OCI-LY7 (cell line): ENCODE measurements around the gene ETV7. TPM values are rescaled to one million over a fixed set of nuclear protein-coding genes. Genes with fewer than 3 reads are reported as not detected.

ENCODE experiments used
- BruUV-seq: library from RNA; stranded (reverse); fragments of 400-500 nt; replicated peaks from 2 replicates; lab custom pipeline; 2021; lab: Mats Ljungman, UMichigan
- CTCF ChIA-PET: fragments of 300-600 bp; sonication (Branson Sonifier 250); formaldehyde crosslinking; loops from one replicate; lab custom pipeline; 2022; ENCODE audit warnings: antibody characterized with exemption; ENCODE audit not compliant: unreplicated experiment; lab: Charles Lee
- POLR2A ChIA-PET: fragments of 300-600 bp; sonication (Branson Sonifier 250); formaldehyde crosslinking; loops from one replicate; lab custom pipeline; 2022; ENCODE audit warnings: antibody characterized with exemption; lab: Charles Lee
- DNase-seq: peaks from one replicate; pipeline ENCODE4 v3.0.0-alpha.2; 2015; ENCODE audit warnings: low spot score
- H2AFZ ChIP-seq: fragments of 200-600 bp; sonication (generic), shearing (Covaris generic); 2 replicates; pipeline ENCODE4 v1.6.1; 2014; ENCODE audit warnings: mild to moderate bottlenecking, antibody characterized with exemption, low read length, moderate library complexity
- H3K27ac ChIP-seq: fragments of 200-600 bp; sonication (generic); 2 replicates; pipeline ENCODE4 v1.5.1; 2014; ENCODE audit warnings: mixed run types, low read depth, mild to moderate bottlenecking, moderate library complexity, low read length, inconsistent platforms; ENCODE audit not compliant: poor library complexity, severe bottlenecking
- H3K36me3 ChIP-seq: fragments of 200-600 bp; sonication (generic); 2 replicates; pipeline ENCODE4 v1.6.1; 2014; ENCODE audit warnings: mild to moderate bottlenecking, antibody characterized with exemption, low read length, moderate library complexity, mixed read lengths; ENCODE audit not compliant: insufficient read depth
- H3K4me1 ChIP-seq: fragments of 200-600 bp; sonication (generic); 2 replicates; pipeline ENCODE4 v1.5.1; 2014; ENCODE audit warnings: mild to moderate bottlenecking, low read length; ENCODE audit not compliant: insufficient read depth, poor library complexity, severe bottlenecking
- H3K4me2 ChIP-seq: fragments of 200-600 bp; sonication (generic); 2 replicates; pipeline ENCODE4 v1.6.1; 2014; ENCODE audit warnings: mild to moderate bottlenecking, low read length
- H3K4me3 ChIP-seq: fragments of 200-600 bp; sonication (generic); 2 replicates; pipeline ENCODE4 v1.5.1; 2014; ENCODE audit warnings: mild to moderate bottlenecking, low read depth, low read length; ENCODE audit not compliant: poor library complexity, severe bottlenecking
- H3K79me2 ChIP-seq: fragments of 200-600 bp; sonication (generic); 2 replicates; pipeline ENCODE4 v1.6.1; 2016; ENCODE audit warnings: low read depth, mild to moderate bottlenecking, low read length, moderate library complexity, mixed read lengths; ENCODE audit not compliant: insufficient read depth
- H3K9me2 ChIP-seq: fragments of 200-600 bp; sonication (generic); 2 replicates; pipeline ENCODE4 v1.6.1; 2016; ENCODE audit warnings: mild to moderate bottlenecking, low read length, mixed read lengths; ENCODE audit not compliant: insufficient read depth
- H3K9me3 ChIP-seq: fragments of 200-600 bp; sonication (generic); 2 replicates; pipeline ENCODE4 v1.6.1; 2014; ENCODE audit warnings: mild to moderate bottlenecking, mixed run types, low read length, mixed read lengths
- H4K20me1 ChIP-seq: fragments of 200-600 bp; sonication (generic); 2 replicates; pipeline ENCODE4 v1.6.1; 2014; ENCODE audit warnings: mild to moderate bottlenecking, antibody characterized with exemption, low read length, moderate library complexity, mixed read lengths; ENCODE audit not compliant: insufficient read depth
- EZH2phosphoT487 ChIP-seq: fragments of 200-600 bp; sonication (generic); IDR thresholded peaks from 2 replicates; pipeline ENCODE4 v1.6.1; 2018; ENCODE audit warnings: low read depth, borderline replicate concordance, mild to moderate bottlenecking, mixed run types, antibody characterized with exemption, low read length, moderate library complexity, mixed read lengths
- intact Hi-C: fragments of 100-400 bp; cut with micrococcal nuclease; formaldehyde crosslinking; loops from one replicate; pipeline ENCODE4 v1.10.0; 2022; ENCODE audit not compliant: unreplicated experiment
- total RNA-seq, 2 experiments: library from RNA; depleted of rRNA in 1 of 2; stranded (reverse); fragments of >200 nt in 1 of 2; shearing (Covaris generic) in 1 of 2; gene quantifications; 2 replicates each; pipeline ENCODE4 v1.2.3, GENCODE V29; 2014 to 2022
- TF ChIP-seq, protein P1 (sequence below): fragments of 200-600 bp; sonication (generic); conservative IDR thresholded peaks from 2 replicates; pipeline ENCODE4 v1.5.1; 2014; ENCODE audit warnings: mild to moderate bottlenecking, antibody characterized with exemption, low read length, moderate library complexity, mixed read lengths

The ETV7 gene
- total RNA-seq, 2 experiments from 2014 or later = not detected

DNA sequence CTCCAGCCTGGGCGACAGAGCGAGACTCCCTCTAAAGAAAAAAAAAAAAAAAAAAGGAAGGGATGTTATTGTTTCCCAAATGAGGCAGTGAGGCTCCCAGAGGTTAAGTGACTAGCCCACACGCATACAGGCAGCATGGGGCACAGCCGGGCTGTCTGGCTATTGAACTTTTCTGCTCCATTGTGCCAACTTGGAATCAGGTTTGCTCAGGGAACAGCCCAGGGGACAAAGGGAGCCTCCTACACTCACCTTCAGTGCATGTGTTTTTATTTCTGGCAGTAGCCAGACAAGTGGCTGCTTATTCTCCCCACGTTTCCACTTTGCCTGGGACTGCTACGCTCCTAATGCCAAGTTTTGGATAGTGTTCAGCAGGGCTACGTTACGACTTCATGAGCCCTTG lies 10.7 kb downstream of the ETV7 start:
- POLR2A ChIA-PET = interaction anchor here (0.6 kb wide), 1 partner anchor 409 kb away, joined by 3 read pairs; no protein-coding TSS in a partner anchor
- intact Hi-C loops = no loop called here
- CTCF ChIA-PET = no interaction called here

DNA sequence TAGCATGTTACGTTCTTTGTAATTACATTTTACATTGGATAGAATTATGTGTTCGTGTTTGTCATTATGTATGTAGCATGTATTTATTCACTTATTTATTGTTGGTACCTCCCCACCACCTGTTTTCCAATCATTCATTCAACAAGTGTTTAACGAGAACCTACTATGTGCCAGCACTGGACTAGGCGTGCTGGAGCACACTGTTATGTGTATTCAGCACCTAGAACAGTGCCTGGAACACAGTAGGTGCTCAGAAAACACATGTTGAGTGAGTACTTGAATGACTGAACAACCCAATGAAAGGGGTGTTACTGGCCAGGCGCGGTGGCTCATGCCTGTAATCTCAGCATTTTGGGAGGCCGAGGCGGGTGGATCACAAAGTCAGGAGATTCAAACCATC lies 11.3 kb downstream of the ETV7 start:
- no peak overlapping the region for H3K27ac ChIP-seq
- TF ChIP-seq EZH2phosphoT487 = no peak
- TF ChIP-seq, protein P1, sequence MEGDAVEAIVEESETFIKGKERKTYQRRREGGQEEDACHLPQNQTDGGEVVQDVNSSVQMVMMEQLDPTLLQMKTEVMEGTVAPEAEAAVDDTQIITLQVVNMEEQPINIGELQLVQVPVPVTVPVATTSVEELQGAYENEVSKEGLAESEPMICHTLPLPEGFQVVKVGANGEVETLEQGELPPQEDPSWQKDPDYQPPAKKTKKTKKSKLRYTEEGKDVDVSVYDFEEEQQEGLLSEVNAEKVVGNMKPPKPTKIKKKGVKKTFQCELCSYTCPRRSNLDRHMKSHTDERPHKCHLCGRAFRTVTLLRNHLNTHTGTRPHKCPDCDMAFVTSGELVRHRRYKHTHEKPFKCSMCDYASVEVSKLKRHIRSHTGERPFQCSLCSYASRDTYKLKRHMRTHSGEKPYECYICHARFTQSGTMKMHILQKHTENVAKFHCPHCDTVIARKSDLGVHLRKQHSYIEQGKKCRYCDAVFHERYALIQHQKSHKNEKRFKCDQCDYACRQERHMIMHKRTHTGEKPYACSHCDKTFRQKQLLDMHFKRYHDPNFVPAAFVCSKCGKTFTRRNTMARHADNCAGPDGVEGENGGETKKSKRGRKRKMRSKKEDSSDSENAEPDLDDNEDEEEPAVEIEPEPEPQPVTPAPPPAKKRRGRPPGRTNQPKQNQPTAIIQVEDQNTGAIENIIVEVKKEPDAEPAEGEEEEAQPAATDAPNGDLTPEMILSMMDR = no peak
- CTCF ChIA-PET = no interaction called here
- intact Hi-C loops = no loop called here
- H3K36me3 ChIP-seq = no peaks in the 10 kb centered on the region
- peaks cover 3% of the 10 kb centered on the region for H3K4me1 ChIP-seq
- H2AFZ ChIP-seq = no peak overlapping the region
- no peaks in the 10 kb centered on the region for H3K9me3 ChIP-seq
- DNase-seq = no peak
- no peaks in the 10 kb centered on the region for H3K9me2 ChIP-seq
- H3K4me3 ChIP-seq = no peak overlapping the region
- no peak overlapping the region for H3K4me2 ChIP-seq
- no peaks in the 10 kb centered on the region for H3K79me2 ChIP-seq
- POLR2A ChIA-PET = interaction anchor here (0.6 kb wide), 1 partner anchor 351 kb away, joined by 3 read pairs; no protein-coding TSS in a partner anchor
- H4K20me1 ChIP-seq = no peaks in the 10 kb centered on the region
- no TSS peak for BruUV-seq

More for the DNA sequence above, 10.7 kb downstream of the ETV7 start:
- BruUV-seq = no TSS peak
- Histone ChIP-seq H2AFZ (no peak overlapping the region), H3K4me1 (peaks cover 3% of the 10 kb centered on the region), H4K20me1 (no peaks in the 10 kb centered on the region), H3K79me2 (no peaks in the 10 kb centered on the region), H3K36me3 (no peaks in the 10 kb centered on the region), H3K4me3 (no peak overlapping the region), H3K9me3 (no peaks in the 10 kb centered on the region), H3K27ac (no peak overlapping the region), H3K4me2 (no peak overlapping the region), H3K9me2 (no peaks in the 10 kb centered on the region)
- TF ChIP-seq, protein P1 = no peak
- TF ChIP-seq EZH2phosphoT487 = no peak
- no peak for DNase-seq

DNA sequence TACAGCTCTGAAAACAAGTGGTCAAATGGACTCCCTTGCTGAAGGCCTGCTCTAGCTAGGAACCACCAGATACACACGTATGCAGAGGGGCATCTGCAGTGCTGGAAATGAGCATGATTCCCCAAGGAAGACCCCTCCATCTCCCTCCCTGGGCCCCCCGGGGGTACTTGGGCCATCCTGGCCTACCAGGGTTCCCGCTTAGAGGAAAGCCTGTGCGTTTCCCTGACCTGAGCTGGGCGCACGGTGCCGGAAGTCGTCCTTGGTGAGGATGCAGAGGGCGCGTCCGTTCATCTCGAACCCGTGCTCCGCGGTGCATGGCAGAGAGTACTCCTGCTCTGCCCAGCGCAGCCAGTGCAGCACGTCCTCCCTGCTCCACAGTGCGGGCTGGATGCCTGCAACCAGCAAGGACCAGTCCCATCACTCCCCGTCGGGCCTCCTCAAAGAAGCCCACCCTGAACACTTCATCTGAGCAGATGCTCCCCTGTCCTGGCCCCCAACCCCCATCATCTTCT lies 11.8 kb downstream of the ETV7 start:
- intact Hi-C loops = no loop called here
- no peaks in the 10 kb centered on the region for H3K79me2 ChIP-seq
- no peak overlapping the region for H3K4me3 ChIP-seq
- H3K36me3 ChIP-seq = no peaks in the 10 kb centered on the region
- no peak overlapping the region for H2AFZ ChIP-seq
- H3K4me1 ChIP-seq = peaks cover 3% of the 10 kb centered on the region
- H3K9me2 ChIP-seq = no peaks in the 10 kb centered on the region
- no peak overlapping the region for H3K4me2 ChIP-seq
- ChIA-PET POLR2A (no interaction called here), CTCF (no interaction called here)
- BruUV-seq = no TSS peak
- no peak for TF ChIP-seq EZH2phosphoT487
- TF ChIP-seq, protein P1 = no peak
- H3K27ac ChIP-seq = no peak overlapping the region
- no peaks in the 10 kb centered on the region for H3K9me3 ChIP-seq
- H4K20me1 ChIP-seq = no peaks in the 10 kb centered on the region
- DNase-seq = no peak
